HL-60/S4 (cell line): ENCODE results near the gene TSC22D1.

ENCODE experiments used
- in situ Hi-C: fragments of 300-500 bp; cut with MboI; formaldehyde crosslinking; loops from 2 replicates; pipeline ENCODE4 v1.14.3; 2022; ENCODE audit warnings: low sequenced_read_pairs

Gene TSC22D1

GRCh38 chr13:44508562-44509077, 67.5 kb downstream of the TSC22D1 start:
- in situ Hi-C loops, result no loop called here

GRCh38 chr13:44507639-44508038, 68.5 kb downstream of the TSC22D1 start:
- in situ Hi-C loops, result no loop called here

- in situ Hi-C loops, result no loop called here
Observed at GRCh38 chr13:44506719-44507118, 69.4 kb downstream of the TSC22D1 start.

- in situ Hi-C loops, result no loop called here
Observed at GRCh38 chr13:44506251-44506650, 69.9 kb downstream of the TSC22D1 start.

GRCh38 chr13:44504116-44504515, 72.0 kb downstream of the TSC22D1 start:
- in situ Hi-C loops, result no loop called here

GRCh38 chr13:44498969-44499368, 77.2 kb downstream of the TSC22D1 start:
- in situ Hi-C loops, result loop anchor here (25.0 kb wide), 2 partner anchors 463 to 813 kb away; no protein-coding TSS in a partner anchor

GRCh38 chr13:44498502-44498901, 77.6 kb downstream of the TSC22D1 start:
- in situ Hi-C loops, result loop anchor here (25.0 kb wide), 2 partner anchors 464 to 814 kb away; no protein-coding TSS in a partner anchor

GRCh38 chr13:44497801-44498200, 78.3 kb downstream of the TSC22D1 start:
- in situ Hi-C loops, result loop anchor here (25.0 kb wide), 2 partner anchors 464 to 814 kb away; no protein-coding TSS in a partner anchor

GRCh38 chr13:44493213-44493812, 82.8 kb downstream of the TSC22D1 start:
- in situ Hi-C loops, result loop anchor here (25.0 kb wide), 2 partner anchors 469 to 819 kb away; no protein-coding TSS in a partner anchor

GRCh38 chr13:44489751-44490150, 86.4 kb downstream of the TSC22D1 start:
- in situ Hi-C loops, result loop anchor here (25.0 kb wide), 2 partner anchors 473 to 823 kb away; no protein-coding TSS in a partner anchor

GRCh38 chr13:44487989-44488388, 88.1 kb downstream of the TSC22D1 start:
- in situ Hi-C loops, result loop anchor here (25.0 kb wide), 2 partner anchors 474 to 824 kb away; no protein-coding TSS in a partner anchor

GRCh38 chr13:44484562-44485138, 91.5 kb downstream of the TSC22D1 start:
- in situ Hi-C loops, result loop anchor here (25.0 kb wide), 2 partner anchors 478 to 828 kb away; no protein-coding TSS in a partner anchor

- in situ Hi-C loops, result no loop called here
Observed at GRCh38 chr13:44474122-44474910, 101.8 kb downstream of the TSC22D1 start.

- in situ Hi-C loops, result no loop called here
Observed at GRCh38 chr13:44471686-44472085, 104.4 kb downstream of the TSC22D1 start.

- in situ Hi-C loops, result no loop called here
Observed at GRCh38 chr13:44470638-44471562, 105.2 kb downstream of the TSC22D1 start.

- in situ Hi-C loops, result no loop called here
Observed at GRCh38 chr13:44468874-44469273, 107.3 kb downstream of the TSC22D1 start.

GRCh38 chr13:44465318-44465717, 110.8 kb downstream of the TSC22D1 start:
- in situ Hi-C loops, result no loop called here

GRCh38 chr13:44464471-44464870, 111.7 kb downstream of the TSC22D1 start:
- in situ Hi-C loops, result no loop called here

GRCh38 chr13:44463759-44464158, 112.4 kb downstream of the TSC22D1 start:
- in situ Hi-C loops, result no loop called here

- in situ Hi-C loops, result no loop called here
Observed at GRCh38 chr13:44459674-44460073, 116.5 kb downstream of the TSC22D1 start.
